GM18868 (cell line): ENCODE data around the gene PRDM8.
"Not testable (repeated sequence)": the region's sequence is repeated elsewhere in the genome, so short reads cannot be mapped to it uniquely, and the experiment has no call there.

Experiments used
- ATAC-seq: cut with Tn5 transposase; IDR thresholded peaks from one replicate; pipeline ENCODE4 v1.9.1; 2021; ENCODE audit warnings: mild to moderate bottlenecking, moderate library complexity; ENCODE audit not compliant: unreplicated experiment

The PRDM8 gene

DNA sequence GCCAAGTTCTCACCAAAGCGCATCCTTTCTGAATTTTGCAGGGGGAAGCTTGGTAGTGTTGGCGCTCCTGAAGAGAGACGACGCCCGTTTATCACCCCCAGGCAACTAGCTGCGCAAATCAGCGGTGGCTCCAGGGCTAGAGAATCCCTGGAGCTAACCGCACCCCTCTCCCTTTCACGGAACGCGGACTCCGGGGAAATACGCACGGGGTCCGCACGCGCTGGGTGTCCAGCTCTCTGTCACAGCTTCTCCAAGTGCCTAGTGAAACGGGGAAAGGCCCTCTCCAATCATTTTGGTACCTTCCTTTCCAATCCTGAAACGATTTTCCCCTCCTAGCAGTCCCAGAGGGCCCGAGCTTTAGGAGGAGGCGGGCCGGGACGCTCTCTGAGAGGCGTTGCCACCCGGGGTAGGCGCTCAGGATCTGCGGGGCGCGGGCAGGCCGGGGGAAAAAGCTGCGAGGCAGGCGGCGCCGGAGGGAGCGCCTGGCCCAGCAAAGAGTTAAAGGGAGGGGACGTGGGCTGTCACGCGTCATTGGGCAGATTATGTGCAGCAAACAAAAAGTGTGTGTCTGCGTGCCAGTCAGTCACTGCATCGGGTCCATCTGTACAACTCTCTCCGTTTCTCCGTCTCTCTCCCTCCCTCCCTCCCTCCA lies at the start of gene PRDM8:
Gene PRDM8, plus strand, starts transcription at position 582 of the 652 bp plus-strand sequence. CDS start 2,578 bp downstream, outside the sequence.
- ATAC-seq: no peak

- no peak for ATAC-seq
Observed at GRCh38 chr4:80150387-80151180, 46.7 kb upstream of the PRDM8 start.

- no peak for ATAC-seq
Observed at GRCh38 chr4:80151981-80152380, 45.3 kb upstream of the PRDM8 start.

- ATAC-seq: no peak
Observed at GRCh38 chr4:80153874-80154544, 43.3 kb upstream of the PRDM8 start.

DNA sequence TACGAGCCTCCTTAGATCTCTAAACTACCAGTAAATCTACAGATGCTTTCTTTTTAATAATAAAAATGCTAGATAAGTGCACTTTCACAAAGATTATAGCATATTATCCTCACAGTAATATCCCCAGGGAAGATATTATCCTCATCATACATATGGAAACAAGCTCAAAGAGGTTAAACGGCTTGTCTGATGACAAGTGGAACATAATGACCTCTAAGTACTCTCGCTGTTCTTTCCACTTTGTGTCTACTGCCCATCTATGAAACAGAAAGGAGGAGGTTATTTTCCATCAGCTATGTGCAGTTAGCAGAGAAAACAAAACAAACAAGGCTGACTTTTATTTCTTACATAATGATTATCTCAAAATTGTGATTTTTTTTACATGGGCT lies 42.8 kb upstream of the PRDM8 start:
- no peak for ATAC-seq

DNA sequence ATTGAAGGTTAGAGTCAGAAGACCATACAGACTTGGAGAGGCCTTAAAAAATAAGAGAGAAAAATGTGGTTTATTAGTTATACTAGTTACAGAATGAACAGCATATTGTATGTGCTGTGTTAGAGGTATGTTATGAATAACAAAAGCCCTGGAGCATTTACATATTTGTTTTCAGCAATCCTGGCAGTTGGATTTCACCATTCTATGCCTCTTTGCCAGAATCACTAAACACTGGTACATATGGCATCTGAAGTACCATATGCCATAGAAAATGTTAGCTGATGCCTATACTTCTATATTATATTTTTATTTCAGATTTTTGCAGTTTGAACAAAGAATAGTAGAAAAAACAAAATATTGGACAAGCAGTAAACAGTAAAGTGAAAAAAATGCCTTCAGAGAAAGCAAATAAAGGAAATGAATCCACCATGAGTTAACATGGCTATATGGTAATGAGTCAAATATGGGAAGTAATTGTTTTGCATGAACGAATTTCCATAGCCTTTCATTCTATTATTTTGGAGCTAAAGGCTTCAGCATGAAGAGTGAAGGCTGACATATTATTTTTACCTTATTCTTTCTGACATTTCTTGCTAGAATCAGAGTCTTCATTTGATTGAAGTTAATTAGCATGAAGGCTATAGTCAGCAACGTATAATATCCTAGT lies 41.9 kb upstream of the PRDM8 start:
- ATAC-seq: no peak

GRCh38 chr4:80156410-80156809 lies 40.9 kb upstream of the PRDM8 start:
- no peak for ATAC-seq

GRCh38 chr4:80161413-80162058 lies 35.8 kb upstream of the PRDM8 start:
- ATAC-seq: no peak

GRCh38 chr4:80162418-80162817 lies 34.9 kb upstream of the PRDM8 start:
- no peak for ATAC-seq

DNA sequence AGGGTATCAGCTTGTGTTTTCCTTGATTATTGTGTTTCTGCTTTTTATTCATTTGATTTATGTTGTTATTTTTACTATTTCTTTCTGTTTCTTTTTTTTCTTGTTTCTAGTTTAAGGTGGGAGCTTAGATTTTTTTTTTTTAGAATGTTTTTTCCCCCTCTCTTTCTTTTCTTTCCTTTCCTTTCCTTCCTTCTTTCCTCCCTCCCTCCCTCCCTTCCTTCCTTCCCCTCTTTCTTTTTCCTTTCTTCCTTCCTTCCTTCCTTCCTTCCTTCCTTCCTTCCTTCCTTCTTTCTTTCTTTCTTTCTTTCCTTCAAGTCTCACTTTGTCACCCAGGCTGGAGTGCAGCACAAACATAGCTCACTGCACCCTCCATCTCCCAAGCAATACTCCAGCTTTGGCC lies 31.4 kb upstream of the PRDM8 start:
- no peak for ATAC-seq

- ATAC-seq: no peak
Observed at GRCh38 chr4:80171251-80171650, 26.1 kb upstream of the PRDM8 start.

- ATAC-seq: no peak
Observed at GRCh38 chr4:80171656-80172055, 25.6 kb upstream of the PRDM8 start.

- peak; percentile 37 for ATAC-seq
Observed at GRCh38 chr4:80172203-80172602, 25.1 kb upstream of the PRDM8 start.

GRCh38 chr4:80173401-80173800 lies 23.9 kb upstream of the PRDM8 start:
- peak; percentile 98 for ATAC-seq

DNA sequence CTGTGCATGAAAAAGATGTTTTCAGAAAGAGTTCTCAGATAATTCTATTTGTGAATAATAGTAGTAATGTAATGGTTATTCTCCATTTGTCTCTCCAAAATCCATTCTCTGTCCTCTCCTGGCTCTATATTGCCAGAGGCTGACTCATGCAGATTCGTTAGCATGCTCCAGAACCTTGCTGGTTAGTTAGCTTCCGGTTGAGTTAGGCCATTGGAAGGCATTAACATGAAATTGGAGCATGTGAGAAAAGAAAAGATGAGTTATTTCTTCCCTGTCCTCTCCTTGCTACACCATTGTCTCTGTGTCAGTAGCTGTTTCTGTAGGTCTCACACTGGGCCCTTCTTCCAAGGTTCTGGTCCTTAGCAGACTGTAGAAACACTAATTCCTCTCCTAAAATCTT lies 23.5 kb upstream of the PRDM8 start:
- ATAC-seq: peak; percentile 2

DNA sequence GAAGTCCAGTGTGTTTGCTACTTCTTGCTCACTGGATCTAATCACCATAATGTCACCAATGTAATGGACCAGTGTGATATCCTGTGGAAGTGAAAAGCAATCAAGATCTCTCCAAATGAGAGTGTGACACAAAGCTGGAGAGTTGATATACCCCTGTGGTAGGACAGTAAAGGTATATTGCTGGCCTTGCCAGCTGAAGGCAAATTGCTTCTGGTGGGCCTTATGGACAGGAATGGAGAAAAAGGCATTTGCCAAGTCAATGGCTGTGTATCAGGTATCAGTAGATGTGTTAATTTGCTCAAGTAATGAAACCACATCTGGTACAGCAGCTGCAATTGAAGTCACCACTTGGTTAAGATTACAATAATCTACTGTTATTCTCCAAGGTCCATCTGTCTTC lies 19.5 kb upstream of the PRDM8 start:
- ATAC-seq: not testable (repeated sequence)

GRCh38 chr4:80178964-80179363 lies 18.3 kb upstream of the PRDM8 start:
- ATAC-seq: no peak

- no peak for ATAC-seq
Observed at GRCh38 chr4:80179637-80180161, 17.6 kb upstream of the PRDM8 start.

GRCh38 chr4:80180743-80181142 lies 16.6 kb upstream of the PRDM8 start:
- ATAC-seq: no peak

DNA sequence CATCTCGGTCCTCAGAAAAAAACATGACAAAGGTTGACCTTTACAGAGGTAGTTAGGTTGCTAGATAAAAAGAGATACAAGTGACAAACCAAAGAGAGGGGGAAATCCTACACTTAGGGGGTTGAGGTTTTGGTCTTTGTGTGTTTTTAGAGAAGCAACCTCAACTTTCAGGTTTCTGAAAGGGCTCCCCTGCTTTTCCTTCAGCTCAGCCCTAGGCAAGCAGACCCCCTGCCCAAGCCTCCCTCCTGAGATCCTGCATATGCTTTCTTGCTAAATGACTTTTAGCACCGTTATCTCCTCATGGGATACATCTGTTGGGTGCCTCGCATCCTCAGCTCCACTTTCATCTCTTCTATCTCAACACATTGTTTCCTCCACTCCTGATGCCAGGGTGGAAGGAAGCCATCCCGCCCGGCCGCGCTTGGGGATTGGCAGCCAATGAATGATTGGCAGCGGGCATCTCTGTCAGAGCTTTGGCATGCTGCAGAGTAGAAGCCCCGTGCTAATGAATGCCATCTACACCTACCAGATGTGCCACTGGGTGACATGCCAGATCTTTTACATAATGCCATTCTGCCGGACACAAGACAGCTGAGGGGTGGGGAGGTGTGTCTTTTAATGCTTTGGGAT lies 15.0 kb upstream of the PRDM8 start:
- ATAC-seq: peak; percentile 43
